SK-N-SH (cell line): ENCODE measurements around the gene GLG1.

Experiments used
- GABPA ChIP-seq: IDR thresholded peaks from 2 replicates; pipeline ENCODE4 v1.4.0; 2012; ENCODE audit warnings: low read depth, mild to moderate bottlenecking
- TF ChIP-seq, protein P1 (sequence below): fragments of 200-600 bp; sonication (generic); IDR thresholded peaks from 2 replicates; pipeline ENCODE4 v1.6.1; 2017; ENCODE audit warnings: antibody characterized with exemption, mild to moderate bottlenecking, moderate library complexity

DNA sequence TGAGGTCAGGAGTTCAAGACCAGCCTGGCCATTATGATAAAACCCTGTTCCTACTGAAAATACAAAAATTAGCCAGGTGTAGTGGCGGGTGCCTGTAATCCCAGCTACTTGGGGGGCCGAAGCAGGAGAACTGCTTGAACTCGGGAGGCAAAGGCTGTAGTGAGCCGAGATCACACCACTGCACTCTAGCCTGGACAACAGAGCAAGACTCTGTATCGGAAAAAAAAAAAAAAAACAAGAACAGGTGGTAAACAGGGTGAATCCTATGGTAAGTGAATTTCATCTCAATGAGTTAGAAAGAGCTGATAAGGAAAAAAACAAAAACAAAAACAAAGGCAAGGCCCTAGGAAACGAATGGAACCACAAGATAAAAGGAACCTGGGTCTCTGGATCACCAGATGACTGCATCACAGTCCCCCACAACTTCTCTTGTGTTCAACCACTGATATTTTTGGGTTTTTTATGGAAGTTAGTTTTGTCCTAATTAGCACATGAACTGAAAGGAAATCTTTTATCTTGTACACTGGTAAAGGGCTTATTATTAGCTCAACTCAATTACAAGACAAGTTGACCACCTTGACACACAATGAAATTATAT, 21.0 kb downstream of the GLG1 start:
- TF ChIP-seq, protein P1, sequence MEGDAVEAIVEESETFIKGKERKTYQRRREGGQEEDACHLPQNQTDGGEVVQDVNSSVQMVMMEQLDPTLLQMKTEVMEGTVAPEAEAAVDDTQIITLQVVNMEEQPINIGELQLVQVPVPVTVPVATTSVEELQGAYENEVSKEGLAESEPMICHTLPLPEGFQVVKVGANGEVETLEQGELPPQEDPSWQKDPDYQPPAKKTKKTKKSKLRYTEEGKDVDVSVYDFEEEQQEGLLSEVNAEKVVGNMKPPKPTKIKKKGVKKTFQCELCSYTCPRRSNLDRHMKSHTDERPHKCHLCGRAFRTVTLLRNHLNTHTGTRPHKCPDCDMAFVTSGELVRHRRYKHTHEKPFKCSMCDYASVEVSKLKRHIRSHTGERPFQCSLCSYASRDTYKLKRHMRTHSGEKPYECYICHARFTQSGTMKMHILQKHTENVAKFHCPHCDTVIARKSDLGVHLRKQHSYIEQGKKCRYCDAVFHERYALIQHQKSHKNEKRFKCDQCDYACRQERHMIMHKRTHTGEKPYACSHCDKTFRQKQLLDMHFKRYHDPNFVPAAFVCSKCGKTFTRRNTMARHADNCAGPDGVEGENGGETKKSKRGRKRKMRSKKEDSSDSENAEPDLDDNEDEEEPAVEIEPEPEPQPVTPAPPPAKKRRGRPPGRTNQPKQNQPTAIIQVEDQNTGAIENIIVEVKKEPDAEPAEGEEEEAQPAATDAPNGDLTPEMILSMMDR = no peak
- TF ChIP-seq GABPA = no peak
